Endodermal cell (in vitro differentiated cells): ENCODE measurements around the gene IL9. TPM values are rescaled to one million over a fixed set of nuclear protein-coding genes. Genes with fewer than 3 reads are reported as not detected.

ENCODE experiments used
- DNase-seq: peaks from one replicate; pipeline ENCODE4 v3.0.0-alpha.2; 2017
- H3K27ac ChIP-seq: 2 replicates; pipeline ENCODE4 v1.5.1; 2013; ENCODE audit warnings: mild to moderate bottlenecking, low read depth, low read length, moderate library complexity
- H3K27me3 ChIP-seq: 2 replicates; pipeline ENCODE4 v1.6.1; 2013; ENCODE audit warnings: mild to moderate bottlenecking, low read length, moderate library complexity; ENCODE audit not compliant: insufficient read depth, control insufficient read depth, poor library complexity, severe bottlenecking
- H3K36me3 ChIP-seq: 2 replicates; pipeline ENCODE4 v1.7.0; 2013; ENCODE audit warnings: mild to moderate bottlenecking, low read length, moderate library complexity; ENCODE audit not compliant: control insufficient read depth, insufficient read depth
- H3K4me1 ChIP-seq: one replicate; pipeline ENCODE4 v1.7.0; 2013; ENCODE audit warnings: low read length; ENCODE audit not compliant: control insufficient read depth, insufficient read depth
- H3K4me3 ChIP-seq: 2 replicates; pipeline ENCODE4 v1.5.1; 2013; ENCODE audit warnings: mild to moderate bottlenecking, low read length, moderate library complexity
- H3K9ac ChIP-seq: 2 replicates; pipeline ENCODE4 v1.6.1; 2013; ENCODE audit warnings: mild to moderate bottlenecking, low read length, moderate library complexity; ENCODE audit not compliant: poor library complexity, severe bottlenecking; ENCODE audit errors: extremely low read depth
- H3K9me3 ChIP-seq: 2 replicates; pipeline ENCODE4 v1.6.1; 2013; ENCODE audit warnings: mild to moderate bottlenecking, low read length, moderate library complexity; ENCODE audit not compliant: control insufficient read depth
- H3K27ac Mint-ChIP-seq: 2 replicates; pipeline ENCODE4 v1.8.0; 2020; ENCODE audit warnings: mixed read lengths
- H3K27me3 Mint-ChIP-seq: 2 replicates; pipeline ENCODE4 v1.8.0; 2021; ENCODE audit warnings: mild to moderate bottlenecking, mixed read lengths; ENCODE audit not compliant: insufficient read depth
- H3K36me3 Mint-ChIP-seq: 2 replicates; pipeline ENCODE4 v1.8.0; 2020; ENCODE audit warnings: low read depth, mixed read lengths
- H3K4me1 Mint-ChIP-seq: 2 replicates; pipeline ENCODE4 v1.8.0; 2020; ENCODE audit warnings: mixed read lengths
- H3K4me3 Mint-ChIP-seq: 2 replicates; pipeline ENCODE4 v1.8.0; 2020; ENCODE audit warnings: mild to moderate bottlenecking, moderate library complexity, mixed read lengths
- H3K9me3 Mint-ChIP-seq: 2 replicates; pipeline ENCODE4 v1.8.0; 2020; ENCODE audit warnings: mild to moderate bottlenecking, mixed read lengths
- CTCF ChIP-seq: fragments of 200-600 bp; sonication (generic); conservative IDR thresholded peaks from 2 replicates; pipeline ENCODE4 v1.5.0; 2021; ENCODE audit warnings: antibody characterized with exemption, mild to moderate bottlenecking
- WGBS, 2 experiments: methylation state at CpG; one replicate each; pipeline versions ENCODE4 v1.1.5 to v1.1.7; 2013; ENCODE audit warnings: missing lambda C conversion rate in 2 of 2, mixed read lengths in 1 of 2; ENCODE audit not compliant: insufficient coverage in 1 of 2, insufficient read length in 1 of 2; 5-methylcytosine and 5-hydroxymethylcytosine counted together
- total RNA-seq, 2 donors: library from RNA; stranded (reverse); fragmentation: NEBNext Ultra II Directional in 1 of 2; extraction: Animal tissue kit (Norgen Biotek cat#: 25700) in 1 of 2; gene quantifications; 2 replicates in 1 of 2; 3 replicates in 1 of 2; pipeline ENCODE4 v1.2.1, GENCODE V29; 2021

Gene IL9
- total RNA-seq, 2 donors from 2014 or later: not detected

DNA sequence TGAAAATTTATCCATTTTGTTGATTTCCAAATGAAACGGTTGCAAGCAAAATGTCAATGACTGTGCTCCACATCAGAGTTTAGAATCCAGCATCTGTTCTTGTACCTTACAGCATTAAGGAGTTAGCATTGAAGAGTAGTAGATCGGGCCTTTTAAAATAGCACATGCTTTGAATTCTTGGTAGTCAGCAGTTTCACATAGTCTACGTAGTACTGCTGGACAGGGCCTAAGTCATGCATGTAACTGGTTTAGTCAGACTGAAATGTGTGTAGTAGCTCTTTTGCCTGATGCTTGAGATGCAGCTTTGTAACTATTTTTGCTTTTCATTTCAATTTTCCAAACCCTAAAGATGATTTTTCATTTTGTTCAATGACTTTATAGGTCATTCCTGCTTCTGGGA, 39.3 kb upstream of the IL9 start:
- H3K27me3 ChIP-seq: peaks cover 35% of the 10 kb centered on the region
- TF ChIP-seq CTCF: no peak
- no peaks in the 10 kb centered on the region for H3K36me3 ChIP-seq
- 84 to 91% methylated on average over 3 of the region's 3 CpGs for WGBS, 2 experiments
- Mint-ChIP-seq H3K36me3 (no peaks in the 10 kb centered on the region), H3K4me3 (no peak overlapping the region), H3K27me3 (peaks cover 36% of the 10 kb centered on the region), H3K4me1 (no peaks in the 10 kb centered on the region), H3K9me3 (no peaks in the 10 kb centered on the region), H3K27ac (no peak overlapping the region)
- H3K4me1 ChIP-seq: no peaks in the 10 kb centered on the region
- no peak overlapping the region for H3K9ac ChIP-seq
- no peak for DNase-seq
- no peak overlapping the region for H3K4me3 ChIP-seq
- H3K27ac ChIP-seq: no peak overlapping the region
- H3K9me3 ChIP-seq: no peaks in the 10 kb centered on the region

GRCh38 chr5:135930949-135931295, 35.3 kb upstream of the IL9 start:
- Histone ChIP-seq H3K4me3 (peak overlapping the region; percentile 71), H3K4me1 (no peaks in the 10 kb centered on the region), H3K9ac (no peak overlapping the region), H3K27ac (no peak overlapping the region), H3K9me3 (no peaks in the 10 kb centered on the region), H3K36me3 (no peaks in the 10 kb centered on the region), H3K27me3 (peaks cover 75% of the 10 kb centered on the region)
- Mint-ChIP-seq H3K9me3 (no peaks in the 10 kb centered on the region), H3K4me3 (peak overlapping the region; percentile 61), H3K27ac (no peak overlapping the region), H3K4me1 (no peaks in the 10 kb centered on the region), H3K36me3 (no peaks in the 10 kb centered on the region), H3K27me3 (peaks cover 74% of the 10 kb centered on the region)
- 10 to 17% methylated on average over 7 to 18 of the region's 18 CpGs for WGBS, 2 experiments
- TF ChIP-seq CTCF: no peak
- peak; percentile 57 for DNase-seq

GRCh38 chr5:135930029-135930948, 34.6 kb upstream of the IL9 start:
- peak; percentile 61 for TF ChIP-seq CTCF
- Mint-ChIP-seq H3K4me1 (no peaks in the 10 kb centered on the region), H3K27me3 (peaks cover 77% of the 10 kb centered on the region), H3K27ac (no peak overlapping the region), H3K9me3 (no peaks in the 10 kb centered on the region), H3K36me3 (no peaks in the 10 kb centered on the region), H3K4me3 (peak overlapping the region; percentile 61)
- Histone ChIP-seq H3K36me3 (no peaks in the 10 kb centered on the region), H3K4me3 (peak overlapping the region; percentile 71), H3K4me1 (no peaks in the 10 kb centered on the region), H3K9ac (no peak overlapping the region), H3K9me3 (no peaks in the 10 kb centered on the region), H3K27me3 (peaks cover 82% of the 10 kb centered on the region), H3K27ac (no peak overlapping the region)
- peak; percentile 89 for DNase-seq
- 2 to 3% methylated on average over 17 to 99 of the region's 99 CpGs for WGBS, 2 experiments
